Stimulated activated CD4-positive, alpha-beta T cell treated with anti-CD3 and anti-CD28 coated beads, Interleukin-1b, Interleukin-23, amount 100 ng/mL, for 1 hour (primary cell): ENCODE results near the gene AP3M1.
A peak's percentile ranks its signal among the peaks of the same experiment; 100 is the strongest.

Experiments
- DNase-seq, 2 donors: peaks; one replicate each; pipeline ENCODE4 v3.0.0-alpha.2; 2020; ENCODE audit warnings: low read depth in 2 of 2

The AP3M1 gene

GRCh38 chr10:74114041-74114448 lies 36.6 kb downstream of the AP3M1 start:
- DNase-seq, result no peak

DNA sequence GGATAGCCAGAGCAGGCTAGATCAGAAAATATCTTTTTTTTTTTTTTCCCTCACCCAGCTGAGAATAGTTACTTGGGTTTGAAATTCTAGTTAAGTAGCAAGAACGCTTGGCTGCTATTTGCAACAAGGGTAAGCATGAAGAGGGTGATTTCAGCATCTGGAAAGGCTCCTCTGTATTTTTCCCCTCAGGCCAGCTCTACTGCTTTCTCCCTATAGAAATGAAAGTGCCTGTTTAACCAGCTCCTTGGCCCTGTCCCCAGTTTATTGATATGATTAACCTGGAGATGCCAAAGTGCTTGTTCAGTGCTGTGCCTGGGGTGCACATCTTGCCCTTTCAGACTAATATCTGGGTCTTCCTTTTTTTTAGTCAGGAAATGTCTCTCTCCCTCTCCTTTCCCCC lies 37.1 kb downstream of the AP3M1 start:
- DNase-seq, result no peak

GRCh38 chr10:74111799-74112198 lies 38.8 kb downstream of the AP3M1 start:
- no peak for DNase-seq

DNA sequence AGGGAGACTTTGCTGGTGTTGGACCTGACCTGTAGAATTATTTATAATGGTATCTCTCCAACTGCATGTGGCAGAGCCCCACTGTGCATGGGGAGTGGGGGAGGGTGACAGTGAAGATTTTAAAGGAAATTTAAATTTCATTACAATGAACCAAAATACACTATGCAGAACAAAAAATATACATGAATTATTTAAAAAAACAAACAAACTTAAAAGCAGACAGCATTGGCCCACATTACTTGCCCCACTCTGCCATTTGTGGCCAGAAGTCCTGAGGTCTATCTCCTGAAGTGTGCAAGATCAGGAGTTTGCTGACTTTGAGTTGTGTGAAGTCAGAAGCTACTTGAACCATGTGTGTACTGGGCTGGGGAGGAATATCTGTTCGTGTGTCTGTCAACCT lies 40.5 kb downstream of the AP3M1 start:
- DNase-seq, result no peak

DNA sequence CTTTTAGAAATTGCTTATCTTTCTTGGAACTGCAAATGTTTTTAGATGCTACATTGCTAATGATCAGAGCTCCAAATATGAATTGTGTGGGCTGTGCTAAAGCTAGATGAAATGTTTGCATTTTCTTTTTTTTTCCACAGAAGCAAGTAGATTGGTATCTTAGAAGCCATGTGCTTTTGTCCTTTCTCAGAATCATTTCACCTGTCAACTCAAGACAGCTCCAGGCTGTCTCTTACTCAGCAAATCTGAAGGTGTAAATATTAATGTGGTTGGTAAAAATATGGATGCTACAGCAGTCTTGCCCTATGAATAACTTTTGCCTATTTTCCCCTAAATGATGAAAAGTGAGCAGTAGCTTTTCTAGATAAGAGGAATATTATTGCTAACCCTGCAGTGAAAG lies 41.2 kb downstream of the AP3M1 start:
- DNase-seq, result no peak

- DNase-seq, result no peak
Measured at GRCh38 chr10:74107391-74107790, 43.2 kb downstream of the AP3M1 start.

DNA sequence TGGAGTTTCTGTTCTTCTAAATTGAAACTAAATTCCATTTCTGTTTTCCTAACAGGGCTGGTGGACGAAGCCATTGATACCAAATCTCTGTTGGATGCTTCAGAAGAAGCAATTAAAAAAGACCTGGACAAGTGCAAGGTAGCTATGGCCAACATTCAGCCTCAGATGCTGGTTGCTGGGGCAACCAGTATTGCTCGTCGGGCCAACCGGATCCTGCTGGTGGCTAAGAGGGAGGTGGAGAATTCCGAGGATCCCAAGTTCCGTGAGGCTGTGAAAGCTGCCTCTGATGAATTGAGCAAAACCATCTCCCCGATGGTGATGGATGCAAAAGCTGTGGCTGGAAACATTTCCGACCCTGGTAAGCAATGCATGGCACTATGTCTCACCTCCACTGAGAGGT lies 45.6 kb downstream of the AP3M1 start:
- no peak for DNase-seq

DNA sequence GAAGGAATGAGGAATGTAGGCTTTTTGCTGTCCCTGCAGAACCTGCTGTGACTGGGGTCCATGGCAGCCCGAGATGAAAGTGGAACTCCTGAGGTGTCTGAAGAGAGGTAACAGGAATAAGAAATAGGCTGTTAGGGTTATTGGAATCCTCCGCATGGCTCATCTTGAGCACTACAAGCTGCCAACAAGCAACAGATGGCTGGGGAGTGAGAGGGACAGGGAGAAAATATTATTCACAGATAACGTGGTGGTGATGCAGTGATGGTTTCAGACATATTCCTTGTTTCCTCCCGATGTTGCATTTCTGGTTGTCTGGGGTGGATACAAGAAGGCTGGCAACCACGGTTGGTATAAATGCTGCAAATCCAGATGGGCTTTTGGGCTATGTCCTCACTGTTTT lies 46.1 kb downstream of the AP3M1 start:
- no peak for DNase-seq

- no peak for DNase-seq
Measured at GRCh38 chr10:74103560-74104258, 46.9 kb downstream of the AP3M1 start.

DNA sequence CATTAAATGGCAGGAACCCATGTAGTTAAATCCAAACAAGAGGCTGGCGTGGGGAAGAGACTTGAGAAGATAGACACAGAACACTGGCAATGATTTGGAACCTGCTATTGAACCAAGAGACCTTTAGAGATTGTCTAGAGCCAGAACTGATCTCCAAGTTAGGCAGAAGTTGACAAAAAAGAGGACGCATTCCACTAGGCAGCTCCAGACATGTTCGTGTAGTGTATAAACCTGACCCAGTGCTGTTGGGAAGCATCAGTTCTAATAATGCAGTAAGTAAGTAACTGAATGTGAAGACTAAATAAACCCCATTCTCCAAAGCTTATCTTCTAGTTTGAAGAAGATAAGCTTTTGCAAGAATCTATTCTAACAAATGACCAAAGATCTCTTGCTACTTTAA lies 50.8 kb downstream of the AP3M1 start:
- DNase-seq, result no peak

GRCh38 chr10:74099420-74099819 lies 51.2 kb downstream of the AP3M1 start:
- no peak for DNase-seq

DNA sequence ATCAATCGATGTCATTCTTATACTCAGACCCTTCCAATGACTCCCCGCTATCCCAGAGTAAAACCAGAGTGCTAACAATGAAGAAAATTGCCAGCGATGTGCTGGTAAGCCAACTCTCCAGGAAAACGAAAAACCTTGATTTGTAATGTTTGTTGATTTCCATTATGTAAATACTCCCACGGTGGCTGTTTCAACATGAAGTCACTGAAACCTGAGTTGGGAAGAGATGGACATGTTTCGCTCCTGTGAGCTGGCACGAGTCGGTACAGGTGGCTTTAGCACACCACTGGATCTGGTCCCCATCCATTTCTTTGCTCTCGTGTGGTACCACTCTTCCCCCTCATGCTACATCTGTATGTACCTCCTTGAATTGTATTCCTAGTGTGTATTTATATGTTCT lies 52.9 kb downstream of the AP3M1 start:
- DNase-seq, result no peak

- DNase-seq, result no peak
Measured at GRCh38 chr10:74096777-74097176, 53.9 kb downstream of the AP3M1 start.

- no peak for DNase-seq
Measured at GRCh38 chr10:74094231-74094630, 56.4 kb downstream of the AP3M1 start.

- no peak for DNase-seq
Measured at GRCh38 chr10:74093530-74094164, 57.0 kb downstream of the AP3M1 start.

DNA sequence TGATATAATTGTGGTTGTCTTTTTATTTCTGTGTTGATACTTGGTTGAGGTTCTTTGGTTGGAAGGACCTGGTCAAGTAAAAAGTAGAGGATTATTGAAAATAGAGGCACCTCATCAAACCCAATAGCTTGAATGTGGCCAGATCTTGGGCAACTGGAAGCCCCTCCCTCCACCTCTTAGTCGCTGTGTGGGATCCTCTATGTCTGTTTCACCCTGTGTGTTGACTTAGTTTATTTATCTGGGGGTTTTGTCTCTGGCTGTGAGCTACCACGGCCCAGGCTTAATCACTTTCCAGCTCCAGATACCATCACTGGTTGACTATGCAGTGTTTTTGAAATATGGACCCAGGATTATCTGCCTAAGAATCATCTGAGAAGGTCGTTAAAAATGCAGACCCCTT lies 58.3 kb downstream of the AP3M1 start:
- DNase-seq, result no peak

- DNase-seq, result no peak
Measured at GRCh38 chr10:74088722-74089121, 61.9 kb downstream of the AP3M1 start.

- DNase-seq, result no peak
Measured at GRCh38 chr10:74086317-74086716, 64.3 kb downstream of the AP3M1 start.

DNA sequence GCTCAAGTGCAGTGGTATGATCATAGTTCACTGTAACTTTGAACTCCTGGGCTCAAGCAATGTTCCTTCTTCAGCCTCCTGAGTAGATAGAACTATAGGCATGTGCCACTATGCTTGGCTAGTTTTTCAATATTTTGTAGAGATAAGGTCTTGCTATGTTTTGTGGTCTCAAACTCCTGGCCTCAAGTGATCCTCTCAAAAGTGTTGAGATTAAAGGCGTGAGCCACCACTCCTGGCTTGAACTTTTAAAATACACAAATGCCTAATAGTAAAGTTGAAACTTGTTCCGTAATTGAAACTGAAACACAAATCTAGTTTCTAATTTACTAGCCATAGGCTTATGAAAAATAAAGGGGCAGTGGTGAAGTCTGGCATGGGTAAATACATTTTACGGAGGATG lies 65.7 kb downstream of the AP3M1 start:
- DNase-seq, result no peak

DNA sequence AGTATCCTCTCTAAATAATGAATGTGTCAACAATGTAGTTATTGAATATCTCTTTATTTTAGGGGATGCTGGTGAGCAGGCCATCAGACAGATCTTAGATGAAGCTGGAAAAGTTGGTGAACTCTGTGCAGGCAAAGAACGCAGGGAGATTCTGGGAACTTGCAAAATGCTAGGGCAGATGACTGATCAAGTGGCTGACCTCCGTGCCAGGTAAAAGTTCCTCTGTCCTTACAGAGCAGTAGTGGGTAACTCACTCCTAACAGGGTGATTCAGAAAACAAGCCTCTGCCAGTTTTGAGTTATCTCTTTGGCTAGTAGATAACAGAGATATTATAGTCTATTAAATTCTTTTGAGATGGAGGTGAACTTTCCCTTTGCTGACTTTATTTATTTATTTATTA lies 67.3 kb downstream of the AP3M1 start:
- DNase-seq, result no peak

GRCh38 chr10:74081941-74082718 lies 68.5 kb downstream of the AP3M1 start:
- no peak for DNase-seq

- DNase-seq, result peak in 1 of 2 donors; percentile 1
Measured at GRCh38 chr10:74081192-74081803, 69.3 kb downstream of the AP3M1 start.
